C4-2B (cell line): ENCODE measurements around the gene SNAP29.
"Not testable (repeated sequence)": the region's sequence is repeated elsewhere in the genome, so short reads cannot be mapped to it uniquely, and the experiment has no call there.

ENCODE experiments used
- H3K27ac ChIP-seq: fragments of 450-650 bp; 2 replicates; pipeline ENCODE4 v1.5.1; 2017
- ZFX ChIP-seq: fragments of 450-650 bp; IDR thresholded peaks from 2 replicates; pipeline ENCODE4 v1.6.1; 2017
- TF ChIP-seq, protein P1 (sequence below): fragments of 450-650 bp; conservative IDR thresholded peaks from 2 replicates; pipeline ENCODE4 v1.5.1; 2017; ENCODE audit warnings: mild to moderate bottlenecking

The SNAP29 gene

DNA sequence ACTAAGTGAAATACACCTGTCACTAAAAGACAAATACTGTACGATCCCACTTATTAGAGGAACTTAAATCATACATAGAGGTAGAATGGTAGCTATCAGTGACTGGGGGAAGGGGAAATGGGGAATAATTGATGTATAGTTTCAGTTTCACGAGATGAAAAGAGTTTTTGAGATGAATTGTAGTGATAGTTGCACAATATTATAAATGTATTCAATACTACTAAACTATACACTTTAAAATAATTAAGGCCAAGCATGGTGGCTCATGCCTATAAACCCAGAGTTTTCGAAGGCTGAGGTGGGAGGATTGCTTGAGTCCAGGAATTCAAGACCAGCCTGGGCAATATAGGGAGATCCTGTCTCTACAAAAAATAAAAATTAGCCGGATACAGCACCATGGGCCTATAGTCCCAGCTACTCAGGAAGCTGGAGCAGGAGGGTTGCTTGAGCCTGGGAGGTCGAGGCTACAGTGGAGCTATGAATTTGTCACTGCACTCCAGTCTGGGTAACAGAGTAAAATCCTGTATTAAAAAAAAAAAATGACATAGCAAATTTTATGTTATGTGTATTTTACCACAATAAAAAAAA is 44.5 kb upstream of the SNAP29 start:
- TF ChIP-seq, protein P1, sequence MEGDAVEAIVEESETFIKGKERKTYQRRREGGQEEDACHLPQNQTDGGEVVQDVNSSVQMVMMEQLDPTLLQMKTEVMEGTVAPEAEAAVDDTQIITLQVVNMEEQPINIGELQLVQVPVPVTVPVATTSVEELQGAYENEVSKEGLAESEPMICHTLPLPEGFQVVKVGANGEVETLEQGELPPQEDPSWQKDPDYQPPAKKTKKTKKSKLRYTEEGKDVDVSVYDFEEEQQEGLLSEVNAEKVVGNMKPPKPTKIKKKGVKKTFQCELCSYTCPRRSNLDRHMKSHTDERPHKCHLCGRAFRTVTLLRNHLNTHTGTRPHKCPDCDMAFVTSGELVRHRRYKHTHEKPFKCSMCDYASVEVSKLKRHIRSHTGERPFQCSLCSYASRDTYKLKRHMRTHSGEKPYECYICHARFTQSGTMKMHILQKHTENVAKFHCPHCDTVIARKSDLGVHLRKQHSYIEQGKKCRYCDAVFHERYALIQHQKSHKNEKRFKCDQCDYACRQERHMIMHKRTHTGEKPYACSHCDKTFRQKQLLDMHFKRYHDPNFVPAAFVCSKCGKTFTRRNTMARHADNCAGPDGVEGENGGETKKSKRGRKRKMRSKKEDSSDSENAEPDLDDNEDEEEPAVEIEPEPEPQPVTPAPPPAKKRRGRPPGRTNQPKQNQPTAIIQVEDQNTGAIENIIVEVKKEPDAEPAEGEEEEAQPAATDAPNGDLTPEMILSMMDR = no peak
- TF ChIP-seq ZFX = no peak
- H3K27ac ChIP-seq = no peak overlapping the region

DNA sequence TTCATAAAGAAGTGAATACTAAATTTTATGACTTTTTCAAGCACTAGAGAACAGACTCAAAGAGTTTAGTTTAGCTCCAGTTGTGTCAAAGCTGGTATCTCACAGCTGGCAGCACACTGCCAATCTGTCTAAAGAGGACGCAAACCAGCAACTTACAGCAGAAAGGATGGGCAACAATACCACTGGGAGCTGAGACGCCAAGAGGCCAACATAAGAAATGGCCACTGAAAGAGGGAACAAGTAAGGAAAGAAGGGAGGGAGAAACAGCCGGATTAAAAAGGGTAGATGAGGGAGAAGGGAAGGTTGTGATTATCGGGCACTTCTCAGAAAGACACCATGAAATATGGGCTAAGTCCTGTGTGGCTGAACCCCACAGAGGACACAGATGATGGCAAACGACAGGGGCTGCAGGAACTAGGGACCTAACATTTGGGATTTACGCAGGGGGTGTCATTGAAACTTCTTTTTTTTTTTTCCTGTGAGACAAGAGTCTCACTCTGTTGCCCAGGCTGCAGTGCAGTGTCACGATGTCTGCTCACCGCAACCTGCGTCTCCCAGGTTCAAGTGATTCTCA is 43.2 kb upstream of the SNAP29 start:
- no peak for TF ChIP-seq ZFX
- TF ChIP-seq, protein P1 = no peak
- no peak overlapping the region for H3K27ac ChIP-seq

DNA sequence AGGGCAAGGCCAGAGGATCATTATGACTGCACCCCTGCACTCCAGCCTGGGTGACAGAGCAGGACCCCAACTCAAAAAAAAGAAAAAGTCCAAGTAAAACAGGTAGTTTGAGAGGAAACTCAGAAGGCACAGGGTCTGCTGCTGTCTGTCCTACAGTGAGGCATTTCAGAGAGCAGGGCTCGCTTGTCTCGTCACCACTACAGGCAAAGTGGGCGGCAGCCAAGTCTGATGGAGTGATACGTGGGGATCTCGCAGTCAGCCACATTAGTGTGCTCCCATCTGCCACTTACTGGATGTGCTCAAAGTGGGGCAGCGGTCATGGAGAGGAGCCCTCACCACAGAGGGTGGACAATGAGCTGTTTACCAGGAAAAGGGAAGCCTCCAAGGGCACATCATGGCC is 42.2 kb upstream of the SNAP29 start:
- TF ChIP-seq, protein P1 = no peak
- TF ChIP-seq ZFX = no peak

DNA sequence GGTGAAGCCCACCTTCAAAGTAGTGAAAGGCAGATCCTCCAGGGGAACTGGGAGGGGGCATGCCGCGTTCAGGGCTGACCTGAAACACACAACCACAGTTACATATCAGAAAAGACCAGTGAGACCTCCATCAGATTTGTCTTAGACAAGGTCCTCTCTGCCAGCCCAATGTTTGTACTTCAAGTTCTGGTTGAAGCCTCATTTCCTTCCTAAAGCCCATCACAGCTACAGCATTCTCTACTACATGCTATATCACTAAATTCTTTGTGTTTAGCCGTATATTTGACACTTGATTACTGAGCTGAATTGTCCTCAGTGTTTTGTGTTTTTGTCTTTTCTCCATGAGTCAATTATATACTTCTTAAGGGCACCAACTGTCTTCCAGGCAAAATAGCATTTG is 40.3 kb upstream of the SNAP29 start:
- no peak for TF ChIP-seq ZFX
- TF ChIP-seq, protein P1 = no peak
- H3K27ac ChIP-seq = no peak overlapping the region

More for the DNA sequence above, 42.2 kb upstream of the SNAP29 start:
- H3K27ac ChIP-seq = no peak overlapping the region

DNA sequence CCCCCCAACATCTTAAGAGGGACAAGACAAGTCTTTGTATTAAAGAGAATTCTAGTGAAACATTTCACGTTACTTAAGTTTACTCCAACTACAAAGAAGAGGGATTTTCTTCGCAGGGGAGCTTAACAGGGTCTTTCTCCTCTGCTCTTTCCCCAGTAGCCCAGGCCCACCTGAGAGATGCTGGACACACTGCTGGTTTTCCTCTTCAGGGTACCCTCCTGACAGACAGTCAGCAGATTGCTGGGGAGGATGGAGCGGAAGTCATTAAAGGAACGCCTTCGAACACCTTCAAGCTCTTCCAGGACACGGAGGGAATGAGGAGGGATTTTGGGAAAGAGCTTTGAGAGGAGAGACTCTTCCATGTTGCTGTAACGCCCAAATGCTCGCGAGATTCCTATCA is 39.3 kb upstream of the SNAP29 start:
- no peak for TF ChIP-seq ZFX
- TF ChIP-seq, protein P1 = no peak
- no peak overlapping the region for H3K27ac ChIP-seq

DNA sequence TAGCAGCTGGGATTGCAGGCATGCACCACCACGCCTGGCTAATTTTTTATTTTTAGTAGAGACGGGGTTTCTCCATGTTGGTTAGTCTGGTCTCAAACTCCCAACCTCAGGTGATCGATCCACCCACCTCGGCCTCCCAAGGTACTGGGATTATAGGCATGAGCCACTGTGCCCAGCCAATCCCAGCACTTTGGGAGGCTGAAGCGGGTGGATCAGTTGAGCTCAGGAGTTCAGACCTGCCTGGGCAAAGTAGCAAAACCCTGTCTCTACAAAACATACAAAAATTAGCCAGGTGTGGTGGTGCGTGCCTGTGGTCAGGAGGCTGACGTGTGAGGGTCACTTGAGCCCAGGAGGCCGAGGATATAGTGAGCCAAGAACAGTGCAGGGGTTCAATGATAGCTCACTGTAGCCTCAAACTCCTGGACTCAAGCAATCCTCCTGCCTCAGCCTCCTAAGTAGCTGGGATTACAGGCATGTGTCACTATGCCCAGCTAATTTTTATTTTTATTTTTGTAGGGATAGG is 37.0 kb upstream of the SNAP29 start:
- H3K27ac ChIP-seq = not testable (repeated sequence)

DNA sequence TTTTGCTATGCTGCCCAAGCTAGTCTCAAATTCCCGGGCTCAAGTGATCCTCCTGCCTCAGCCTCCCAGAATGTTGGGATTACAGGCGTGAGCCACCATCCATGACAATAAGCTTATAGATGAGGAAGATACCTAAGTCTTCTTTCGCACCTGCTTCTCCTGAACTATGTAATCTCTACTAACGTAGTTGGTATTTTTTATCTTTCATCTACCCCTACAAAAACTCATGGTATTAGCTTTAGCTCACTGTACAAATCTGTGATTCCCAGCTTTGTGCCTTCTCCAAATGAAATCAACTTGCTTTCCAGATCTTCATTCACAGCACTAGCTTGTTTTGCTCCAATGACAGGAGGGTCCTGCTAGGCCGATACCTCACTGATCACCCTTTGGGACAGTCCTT is 36.6 kb upstream of the SNAP29 start:
- TF ChIP-seq, protein P1 = no peak
- TF ChIP-seq ZFX = no peak

DNA sequence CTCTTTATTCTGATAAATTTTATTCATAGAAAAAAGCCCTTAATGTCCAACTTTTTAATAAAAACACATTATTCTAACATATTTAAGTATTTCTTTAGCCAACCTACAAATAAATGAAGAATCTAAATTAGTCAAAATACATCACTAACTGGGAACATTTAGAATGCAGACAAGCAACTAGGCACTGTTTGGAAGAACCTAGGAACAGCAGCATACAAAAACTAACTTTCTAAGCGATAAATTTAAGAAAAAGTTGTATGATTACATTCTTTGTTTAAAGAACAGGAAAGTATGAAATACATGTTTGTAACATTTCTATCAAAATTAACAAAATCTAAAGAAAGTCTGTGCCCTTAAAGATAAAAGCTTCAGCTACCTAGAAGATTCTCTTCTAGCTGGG is 35.5 kb upstream of the SNAP29 start:
- no peak overlapping the region for H3K27ac ChIP-seq
- TF ChIP-seq, protein P1 = no peak
- TF ChIP-seq ZFX = no peak

More for the DNA sequence above, 36.6 kb upstream of the SNAP29 start:
- H3K27ac ChIP-seq = no peak overlapping the region

DNA sequence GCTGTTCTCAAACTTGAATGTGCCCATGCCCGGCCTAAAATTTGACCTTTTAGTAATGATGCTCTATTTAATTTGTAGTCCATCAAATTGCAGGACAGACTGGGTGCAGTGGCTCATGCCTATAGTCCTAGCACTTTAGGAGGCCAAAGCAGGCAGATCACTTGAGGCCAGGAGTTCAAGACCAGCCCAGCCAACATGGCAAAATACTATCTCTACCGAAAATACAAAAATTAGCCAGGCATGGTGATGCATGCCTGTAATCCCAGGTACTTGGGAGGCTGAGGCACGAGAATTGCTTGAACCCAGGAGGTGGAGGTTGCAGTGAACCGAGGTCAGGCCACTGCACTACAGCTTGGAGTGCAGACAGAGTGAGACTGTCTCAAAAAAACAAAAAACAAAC is 33.6 kb upstream of the SNAP29 start:
- H3K27ac ChIP-seq = not testable (repeated sequence)
